ENCODE measurements around the gene COBL. TPM values are rescaled to one million over a fixed set of nuclear protein-coding genes. Genes with fewer than 3 reads are reported as not detected.
"Not testable (repeated sequence)": the region's sequence is repeated elsewhere in the genome, so short reads cannot be mapped to it uniquely, and the experiment has no call there.

The COBL gene
- total and polyA plus RNA-seq, 12 donors = 15.5 to 109 (median 87.8) TPM

GRCh38 chr7:51006483-51007235 is 309.9 kb downstream of the COBL start:
- peaks cover 7 to 29% (median 16%) of the 10 kb centered on the region in 9 donors for H3K4me1 ChIP-seq
- TF ChIP-seq CTCF (IDR thresholded peaks at IDR 0.05) = no peak
- no peaks in the 10 kb centered on the region for H3K9me3 ChIP-seq
- no peaks in the 10 kb centered on the region for H3K27me3 ChIP-seq
- DNase-seq (no peak), ATAC-seq (no peak)
- no peaks in the 10 kb centered on the region for H3K36me3 ChIP-seq
- intact Hi-C loops (cut with DNase I) = no loop called here
- H3K27ac ChIP-seq = no peak overlapping the region
- no peak overlapping the region for H3K4me3 ChIP-seq
- WGBS, 2 donors = 73 to 80% methylated on average over 3 of the region's 3 CpGs

GRCh38 chr7:51005074-51005473 is 311.5 kb downstream of the COBL start:
- ATAC-seq (no peak), DNase-seq (no peak)
- Histone ChIP-seq H3K27me3 (no peaks in the 10 kb centered on the region), H3K27ac (no peak overlapping the region), H3K4me3 (no peak overlapping the region), H3K4me1 (peaks cover 4 to 13% (median 9%) of the 10 kb centered on the region in 9 donors), H3K9me3 (peaks cover 0 to 10% (median 0%) of the 10 kb centered on the region in 11 donors), H3K36me3 (no peaks in the 10 kb centered on the region)
- intact Hi-C loops (cut with DNase I) = no loop called here
- WGBS, 2 donors = 82% methylated on average over 2 of the region's 2 CpGs
- no peak for TF ChIP-seq CTCF (IDR thresholded peaks at IDR 0.05)

- DNase-seq (no peak), ATAC-seq (no peak)
- H3K27me3 ChIP-seq = no peaks in the 10 kb centered on the region
- no peak for TF ChIP-seq CTCF (IDR thresholded peaks at IDR 0.05)
- H3K36me3 ChIP-seq = no peaks in the 10 kb centered on the region
- H3K27ac ChIP-seq = no peak overlapping the region
- H3K4me1 ChIP-seq = no peaks in the 10 kb centered on the region
- 56 to 59% methylated on average over 3 of the region's 3 CpGs for WGBS, 2 donors
- intact Hi-C loops (cut with DNase I) = no loop called here
- H3K9me3 ChIP-seq = peaks cover 0 to 16% (median 0%) of the 10 kb centered on the region in 11 donors
- H3K4me3 ChIP-seq = no peak overlapping the region
Measured at GRCh38 chr7:51000956-51001355, 315.7 kb downstream of the COBL start.

- Histone ChIP-seq H3K9me3 (peaks cover 0 to 6% (median 0%) of the 10 kb centered on the region in 11 donors), H3K4me1 (no peaks in the 10 kb centered on the region), H3K27me3 (no peaks in the 10 kb centered on the region), H3K27ac (no peak overlapping the region), H3K36me3 (no peaks in the 10 kb centered on the region), H3K4me3 (no peak overlapping the region)
- intact Hi-C loops (cut with DNase I) = no loop called here
- no peak for TF ChIP-seq CTCF (IDR thresholded peaks at IDR 0.05)
- WGBS, 2 donors = 77 to 86% methylated on average over 5 of the region's 5 CpGs
- DNase-seq = no peak
- no peak for ATAC-seq
Measured at GRCh38 chr7:50994753-50995319, 321.8 kb downstream of the COBL start.

GRCh38 chr7:50990214-50990613 is 326.4 kb downstream of the COBL start:
- H3K4me3 ChIP-seq; H3K27me3 ChIP-seq; ATAC-seq; intact Hi-C loops (cut with DNase I); H3K27ac ChIP-seq; H3K4me1 ChIP-seq; DNase-seq; H3K9me3 ChIP-seq; H3K36me3 ChIP-seq: not testable (repeated sequence)
- 90 to 98% methylated on average over 1 of the region's 1 CpG for WGBS, 2 donors

Measured in heart right ventricle (tissue), 16 donors.